ENCODE data around the gene MTHFSD. TPM values are rescaled to one million over a fixed set of nuclear protein-coding genes. Genes with fewer than 3 reads are reported as not detected.

The MTHFSD gene
- polyA plus RNA-seq, 1 donor from 2014 or later, result 25.0 TPM

DNA sequence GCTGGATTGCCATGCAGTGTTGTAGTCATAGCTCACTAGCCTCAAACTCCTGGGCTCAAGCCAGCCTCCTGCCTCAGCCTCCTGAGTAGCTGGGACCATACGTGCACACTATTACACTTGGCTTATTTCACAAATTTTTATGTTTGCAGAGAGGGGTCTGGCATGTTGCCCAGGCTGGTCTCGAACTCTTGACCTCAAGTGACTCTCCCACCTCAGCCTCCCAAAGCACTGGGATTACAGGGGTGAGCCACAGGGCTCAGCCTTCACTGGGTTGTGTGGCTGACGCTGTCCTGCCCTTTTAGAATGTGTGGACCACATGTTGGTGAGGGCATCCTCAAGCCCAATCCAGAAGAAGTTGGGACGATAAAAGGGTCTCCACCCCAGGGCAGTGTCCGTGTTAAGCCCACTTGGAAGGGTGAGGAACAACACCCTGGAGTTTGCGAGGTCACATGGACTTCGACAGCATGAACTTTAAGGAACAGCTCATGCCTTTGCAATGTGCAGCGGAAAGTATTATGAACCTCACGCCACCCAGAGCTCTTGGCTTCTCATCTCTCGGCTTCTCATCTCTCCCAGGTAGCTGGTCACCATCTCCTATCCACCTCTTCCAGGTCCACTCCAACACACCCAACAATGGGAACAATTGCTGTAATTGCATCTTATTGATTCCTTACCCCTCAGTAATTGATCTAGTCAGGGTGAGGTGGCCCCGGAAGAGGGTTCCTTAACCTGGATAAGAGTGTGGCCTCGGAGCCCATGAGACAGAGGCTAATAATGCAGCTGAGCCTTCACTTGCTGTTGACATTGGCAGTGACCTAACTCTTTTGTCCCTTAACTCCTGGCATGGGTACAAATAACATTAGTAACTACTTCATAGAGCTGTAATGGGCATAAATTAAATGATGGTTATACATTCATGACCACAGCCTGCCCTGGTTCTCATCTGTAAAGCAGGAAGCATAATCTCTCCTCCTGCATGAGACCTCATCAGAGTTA is 30.0 kb upstream of the MTHFSD start:
- Histone ChIP-seq H3K4me2 (ENCODE audit: low read length) (no peak overlapping the region), H3K27ac (ENCODE audit: low read length) (no peak overlapping the region)

DNA sequence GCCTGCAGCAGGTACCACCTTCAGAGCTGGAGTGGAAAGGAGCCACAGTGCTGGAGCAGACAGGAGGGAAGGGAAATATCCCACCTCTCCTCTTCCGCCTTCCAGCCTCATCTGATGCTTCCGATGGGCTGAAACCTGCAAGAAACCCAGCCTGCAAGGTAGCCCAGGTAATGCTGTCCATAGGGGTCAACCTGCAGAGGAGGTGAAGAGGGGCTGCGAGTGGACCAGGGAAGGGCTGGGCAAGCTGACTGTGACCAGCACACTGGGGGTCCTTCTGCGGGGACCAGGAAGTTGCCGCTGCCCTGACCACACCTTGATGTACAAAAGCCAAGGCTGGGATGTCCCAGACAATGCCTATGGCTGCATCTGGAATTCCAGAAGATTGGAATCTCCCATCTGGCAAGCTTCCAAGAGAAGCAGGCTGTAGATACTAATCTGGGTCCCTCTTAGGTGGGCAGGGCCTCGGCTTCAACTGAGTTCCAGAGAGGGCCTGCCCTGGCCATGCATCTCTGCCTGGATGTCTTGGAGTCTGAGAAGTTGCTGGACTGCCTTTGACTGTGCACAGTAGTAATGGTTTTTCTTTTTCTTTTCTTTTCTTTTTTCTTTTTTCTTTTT is 29.1 kb upstream of the MTHFSD start:
- no peaks in the 10 kb centered on the region for H3F3A ChIP-seq (ENCODE audit: insufficient read depth, low read length, poor library complexity, severe bottlenecking)
- H3K4me3 ChIP-seq (ENCODE audit: low read length), result no peak overlapping the region
- no peak overlapping the region for H3K4me2 ChIP-seq (ENCODE audit: low read length)
- no peak overlapping the region for H2AFZ ChIP-seq (ENCODE audit: low read depth, low read length)
- no peaks in the 10 kb centered on the region for H4K20me1 ChIP-seq (ENCODE audit: insufficient read depth)
- no peaks in the 10 kb centered on the region for H3K9me3 ChIP-seq (ENCODE audit: low read length)
- no peaks in the 10 kb centered on the region for H3K79me2 ChIP-seq (replicated peaks; ENCODE audit: insufficient read depth, low read length)
- no peak overlapping the region for H3K9ac ChIP-seq (ENCODE audit: low read length)
- H3K9me2 ChIP-seq (ENCODE audit: insufficient read depth, low read length), result no peaks in the 10 kb centered on the region
- H3K27ac ChIP-seq (ENCODE audit: low read length), result no peak overlapping the region
- H3K36me3 ChIP-seq (ENCODE audit: insufficient read depth, low read length), result no peaks in the 10 kb centered on the region
- H3K27me3 ChIP-seq (ENCODE audit: insufficient read depth, low read depth, low read length), result peaks cover 37% of the 10 kb centered on the region
- TF ChIP-seq, protein P1, sequence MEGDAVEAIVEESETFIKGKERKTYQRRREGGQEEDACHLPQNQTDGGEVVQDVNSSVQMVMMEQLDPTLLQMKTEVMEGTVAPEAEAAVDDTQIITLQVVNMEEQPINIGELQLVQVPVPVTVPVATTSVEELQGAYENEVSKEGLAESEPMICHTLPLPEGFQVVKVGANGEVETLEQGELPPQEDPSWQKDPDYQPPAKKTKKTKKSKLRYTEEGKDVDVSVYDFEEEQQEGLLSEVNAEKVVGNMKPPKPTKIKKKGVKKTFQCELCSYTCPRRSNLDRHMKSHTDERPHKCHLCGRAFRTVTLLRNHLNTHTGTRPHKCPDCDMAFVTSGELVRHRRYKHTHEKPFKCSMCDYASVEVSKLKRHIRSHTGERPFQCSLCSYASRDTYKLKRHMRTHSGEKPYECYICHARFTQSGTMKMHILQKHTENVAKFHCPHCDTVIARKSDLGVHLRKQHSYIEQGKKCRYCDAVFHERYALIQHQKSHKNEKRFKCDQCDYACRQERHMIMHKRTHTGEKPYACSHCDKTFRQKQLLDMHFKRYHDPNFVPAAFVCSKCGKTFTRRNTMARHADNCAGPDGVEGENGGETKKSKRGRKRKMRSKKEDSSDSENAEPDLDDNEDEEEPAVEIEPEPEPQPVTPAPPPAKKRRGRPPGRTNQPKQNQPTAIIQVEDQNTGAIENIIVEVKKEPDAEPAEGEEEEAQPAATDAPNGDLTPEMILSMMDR (IDR thresholded peaks at IDR 0.05; ENCODE audit: poor library complexity, severe bottlenecking), result no peak
- TF ChIP-seq POLR2AphosphoS5 (IDR thresholded peaks at IDR 0.05) (no peak), RAD21 (conservative IDR thresholded peaks at IDR 0.05) (no peak), TAF1 (IDR thresholded peaks at IDR 0.05; ENCODE audit: low read depth) (no peak), EP300 (conservative IDR thresholded peaks at IDR 0.05; ENCODE audit: poor library complexity, severe bottlenecking) (no peak), EZH2 (IDR thresholded peaks at IDR 0.05; ENCODE audit: borderline replicate concordance, insufficient read depth, low read length, poor library complexity, severe bottlenecking) (no peak), MXI1 (conservative IDR thresholded peaks at IDR 0.05; ENCODE audit: poor library complexity, severe bottlenecking) (no peak), SMC3 (conservative IDR thresholded peaks at IDR 0.05; ENCODE audit: poor library complexity) (no peak)

More for the DNA sequence above, 30.0 kb upstream of the MTHFSD start:
- no peak for TF ChIP-seq TAF1 (IDR thresholded peaks at IDR 0.05; ENCODE audit: low read depth)
- TF ChIP-seq POLR2AphosphoS5 (IDR thresholded peaks at IDR 0.05), result no peak
- TF ChIP-seq, protein P1 (IDR thresholded peaks at IDR 0.05; ENCODE audit: poor library complexity, severe bottlenecking), result no peak
- TF ChIP-seq EP300 (conservative IDR thresholded peaks at IDR 0.05; ENCODE audit: poor library complexity, severe bottlenecking), result no peak
- no peak for TF ChIP-seq RAD21 (conservative IDR thresholded peaks at IDR 0.05)
- TF ChIP-seq SMC3 (conservative IDR thresholded peaks at IDR 0.05; ENCODE audit: poor library complexity), result no peak
- TF ChIP-seq MXI1 (conservative IDR thresholded peaks at IDR 0.05; ENCODE audit: poor library complexity, severe bottlenecking), result no peak
- TF ChIP-seq EZH2 (IDR thresholded peaks at IDR 0.05; ENCODE audit: borderline replicate concordance, insufficient read depth, low read length, poor library complexity, severe bottlenecking), result no peak
- TF ChIP-seq, protein P2, sequence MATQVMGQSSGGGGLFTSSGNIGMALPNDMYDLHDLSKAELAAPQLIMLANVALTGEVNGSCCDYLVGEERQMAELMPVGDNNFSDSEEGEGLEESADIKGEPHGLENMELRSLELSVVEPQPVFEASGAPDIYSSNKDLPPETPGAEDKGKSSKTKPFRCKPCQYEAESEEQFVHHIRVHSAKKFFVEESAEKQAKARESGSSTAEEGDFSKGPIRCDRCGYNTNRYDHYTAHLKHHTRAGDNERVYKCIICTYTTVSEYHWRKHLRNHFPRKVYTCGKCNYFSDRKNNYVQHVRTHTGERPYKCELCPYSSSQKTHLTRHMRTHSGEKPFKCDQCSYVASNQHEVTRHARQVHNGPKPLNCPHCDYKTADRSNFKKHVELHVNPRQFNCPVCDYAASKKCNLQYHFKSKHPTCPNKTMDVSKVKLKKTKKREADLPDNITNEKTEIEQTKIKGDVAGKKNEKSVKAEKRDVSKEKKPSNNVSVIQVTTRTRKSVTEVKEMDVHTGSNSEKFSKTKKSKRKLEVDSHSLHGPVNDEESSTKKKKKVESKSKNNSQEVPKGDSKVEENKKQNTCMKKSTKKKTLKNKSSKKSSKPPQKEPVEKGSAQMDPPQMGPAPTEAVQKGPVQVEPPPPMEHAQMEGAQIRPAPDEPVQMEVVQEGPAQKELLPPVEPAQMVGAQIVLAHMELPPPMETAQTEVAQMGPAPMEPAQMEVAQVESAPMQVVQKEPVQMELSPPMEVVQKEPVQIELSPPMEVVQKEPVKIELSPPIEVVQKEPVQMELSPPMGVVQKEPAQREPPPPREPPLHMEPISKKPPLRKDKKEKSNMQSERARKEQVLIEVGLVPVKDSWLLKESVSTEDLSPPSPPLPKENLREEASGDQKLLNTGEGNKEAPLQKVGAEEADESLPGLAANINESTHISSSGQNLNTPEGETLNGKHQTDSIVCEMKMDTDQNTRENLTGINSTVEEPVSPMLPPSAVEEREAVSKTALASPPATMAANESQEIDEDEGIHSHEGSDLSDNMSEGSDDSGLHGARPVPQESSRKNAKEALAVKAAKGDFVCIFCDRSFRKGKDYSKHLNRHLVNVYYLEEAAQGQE (IDR thresholded peaks at IDR 0.05; ENCODE audit: borderline replicate concordance), result no peak
- Histone ChIP-seq H3K9me2 (ENCODE audit: insufficient read depth, low read length) (no peaks in the 10 kb centered on the region), H3K9me3 (ENCODE audit: low read length) (no peaks in the 10 kb centered on the region), H3K27me3 (ENCODE audit: insufficient read depth, low read depth, low read length) (peaks cover 29% of the 10 kb centered on the region), H3K79me2 (replicated peaks; ENCODE audit: insufficient read depth, low read length) (no peaks in the 10 kb centered on the region), H3K4me3 (ENCODE audit: low read length) (no peak overlapping the region), H4K20me1 (ENCODE audit: insufficient read depth) (no peaks in the 10 kb centered on the region), H2AFZ (ENCODE audit: low read depth, low read length) (no peak overlapping the region), H3K36me3 (ENCODE audit: insufficient read depth, low read length) (no peaks in the 10 kb centered on the region), H3K9ac (ENCODE audit: low read length) (no peak overlapping the region), H3F3A (ENCODE audit: insufficient read depth, low read length, poor library complexity, severe bottlenecking) (no peaks in the 10 kb centered on the region)
